DMS114 treated with DMSO at 0.1 percent for 48 hours (cell line): ENCODE measurements around the gene MCRS1.
A peak's percentile ranks its signal among the peaks of the same experiment; 100 is the strongest.
"Not testable (repeated sequence)": the region's sequence is repeated elsewhere in the genome, so short reads cannot be mapped to it uniquely, and the experiment has no call there.

Experiments
- DNase-seq: peaks from one replicate; lab custom pipeline; 2025; ENCODE audit not compliant: unreplicated experiment; lab: John Stamatoyannopoulos, UW

MCRS1 gene, protein sequence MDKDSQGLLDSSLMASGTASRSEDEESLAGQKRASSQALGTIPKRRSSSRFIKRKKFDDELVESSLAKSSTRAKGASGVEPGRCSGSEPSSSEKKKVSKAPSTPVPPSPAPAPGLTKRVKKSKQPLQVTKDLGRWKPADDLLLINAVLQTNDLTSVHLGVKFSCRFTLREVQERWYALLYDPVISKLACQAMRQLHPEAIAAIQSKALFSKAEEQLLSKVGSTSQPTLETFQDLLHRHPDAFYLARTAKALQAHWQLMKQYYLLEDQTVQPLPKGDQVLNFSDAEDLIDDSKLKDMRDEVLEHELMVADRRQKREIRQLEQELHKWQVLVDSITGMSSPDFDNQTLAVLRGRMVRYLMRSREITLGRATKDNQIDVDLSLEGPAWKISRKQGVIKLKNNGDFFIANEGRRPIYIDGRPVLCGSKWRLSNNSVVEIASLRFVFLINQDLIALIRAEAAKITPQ

DNA sequence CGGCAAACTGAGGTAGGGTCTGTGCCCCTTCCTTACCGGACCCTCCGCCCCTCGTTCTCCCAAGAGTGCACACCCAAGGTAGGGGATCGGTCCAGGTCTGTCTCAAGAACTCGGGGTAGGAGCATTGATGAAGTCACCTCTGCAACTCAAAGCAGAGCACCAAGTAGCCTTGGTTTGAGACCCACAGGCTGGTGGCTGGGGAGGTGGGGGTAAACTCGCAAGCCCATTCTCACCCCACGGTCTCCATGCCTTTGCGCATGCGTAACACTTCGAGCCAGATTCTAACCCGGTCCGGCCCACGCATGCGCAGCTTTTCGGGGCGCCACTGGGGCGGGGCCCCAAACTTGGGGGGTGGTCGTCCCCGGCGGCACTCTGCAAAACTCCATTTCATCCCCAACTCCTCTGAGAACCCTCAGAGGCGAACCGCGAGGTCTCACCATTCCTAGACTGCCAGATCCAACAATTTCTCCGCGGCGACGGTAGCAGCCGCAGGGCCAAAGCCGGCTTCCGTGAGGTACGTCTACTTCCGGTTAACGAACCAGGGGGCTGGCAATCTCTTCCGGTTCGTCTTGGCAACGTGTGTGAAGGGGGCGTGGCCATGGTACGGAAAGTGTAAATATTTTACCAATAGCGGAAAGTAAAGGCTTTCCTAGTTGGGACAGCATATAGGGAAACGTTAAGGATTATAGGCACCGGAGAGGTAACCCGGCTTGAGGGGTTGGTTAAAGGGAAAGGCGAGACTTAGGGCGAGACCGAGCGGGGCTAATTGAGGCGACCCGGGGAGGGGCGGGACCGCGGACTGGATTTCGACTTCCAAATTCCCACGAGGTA, at the start of gene MCRS1:
TSS of gene MCRS1 (minus strand) at position 532 of the 831 bp plus-strand sequence. CDS start 1,411 bp downstream, outside the sequence.
- DNase-seq, result peak; percentile 84

DNA sequence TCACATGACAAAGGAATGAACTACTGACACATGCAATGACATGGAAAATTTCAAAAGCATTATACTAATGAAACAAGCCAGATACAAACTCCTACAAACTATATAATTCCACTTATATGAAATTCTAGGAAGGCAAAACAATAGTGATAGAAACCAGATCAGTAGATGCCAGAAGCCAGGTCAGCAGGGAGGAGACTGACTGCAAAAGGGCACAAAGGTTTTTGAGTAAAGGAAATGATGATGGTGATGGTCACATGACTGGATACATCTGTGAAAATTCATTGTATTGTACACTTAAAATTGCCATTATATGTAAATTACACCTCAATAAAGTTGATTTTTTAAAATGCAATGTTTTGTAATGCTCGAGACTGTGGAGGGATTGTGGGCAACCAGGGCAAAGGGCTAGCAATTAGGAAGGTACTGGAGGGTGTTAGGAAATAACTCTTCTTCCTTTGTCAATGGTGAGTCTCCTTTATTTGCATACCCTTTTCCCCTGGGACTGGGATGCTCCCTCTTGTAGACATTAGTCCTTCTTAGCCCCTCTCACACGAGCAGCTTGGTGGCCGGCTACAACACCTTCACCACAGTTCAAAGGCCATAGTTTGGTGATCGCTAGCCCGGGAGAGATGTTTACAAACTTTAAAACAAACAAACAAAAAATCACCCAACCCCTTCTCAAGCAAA, 48.7 kb upstream of the MCRS1 start:
- no peak for DNase-seq

DNA sequence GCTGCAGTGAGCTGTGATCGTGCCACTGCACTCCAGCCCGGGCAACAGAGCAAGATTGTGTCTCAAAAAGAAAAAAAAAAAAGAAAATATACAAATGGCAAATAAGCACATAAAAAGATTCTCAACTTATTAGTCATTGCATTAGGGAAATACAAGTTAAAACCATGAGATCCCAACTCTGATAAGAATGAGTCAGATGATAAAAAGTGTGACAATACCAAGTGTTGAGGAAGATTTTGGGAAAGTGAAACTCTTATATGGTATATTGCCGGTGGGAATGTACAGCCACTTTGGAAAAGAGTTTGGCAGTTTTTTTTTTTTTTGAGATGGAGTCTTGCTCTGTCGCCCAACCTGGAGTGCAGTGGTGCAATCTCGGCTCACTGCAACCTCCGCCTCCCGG, 47.8 kb upstream of the MCRS1 start:
- DNase-seq, result no peak

DNA sequence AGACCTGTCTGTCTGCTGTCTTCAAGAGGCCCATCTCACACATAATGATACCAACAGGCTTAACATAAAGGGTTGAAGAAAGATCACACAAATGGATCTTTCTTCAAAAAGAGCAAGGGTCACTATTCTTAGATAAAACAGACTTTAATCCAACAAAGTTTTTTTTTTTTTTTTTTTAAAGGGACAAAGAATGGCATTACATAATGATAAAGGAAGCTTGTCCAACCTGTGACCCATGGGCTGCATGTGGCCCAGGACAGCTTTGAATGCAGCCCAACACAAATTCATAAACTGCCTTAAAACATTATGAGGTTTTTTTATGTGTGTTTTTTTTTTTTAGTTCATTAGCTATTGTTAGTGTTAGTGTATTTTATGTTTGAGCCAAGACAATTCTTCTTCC, 44.3 kb upstream of the MCRS1 start:
- no peak for DNase-seq

DNA sequence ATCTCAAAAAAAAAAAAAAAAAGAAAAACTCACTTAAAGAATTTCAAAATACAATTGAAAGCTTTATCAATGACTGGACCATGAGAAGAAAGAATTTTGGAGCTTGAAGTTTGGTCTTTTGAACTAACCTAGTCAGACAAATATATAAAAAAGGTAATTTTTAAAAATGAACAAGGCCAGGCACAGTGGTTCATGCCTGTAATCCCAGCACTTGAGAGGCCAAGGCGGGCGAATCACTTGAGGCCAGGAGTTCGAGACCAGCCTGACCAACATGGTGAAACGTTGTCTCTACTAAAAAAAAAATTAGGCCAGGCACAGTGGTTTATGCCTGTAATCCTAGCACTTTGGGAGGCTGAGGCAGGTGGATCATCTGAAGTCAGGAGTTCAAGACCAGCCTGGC, 42.8 kb upstream of the MCRS1 start:
- DNase-seq, result not testable (repeated sequence)

DNA sequence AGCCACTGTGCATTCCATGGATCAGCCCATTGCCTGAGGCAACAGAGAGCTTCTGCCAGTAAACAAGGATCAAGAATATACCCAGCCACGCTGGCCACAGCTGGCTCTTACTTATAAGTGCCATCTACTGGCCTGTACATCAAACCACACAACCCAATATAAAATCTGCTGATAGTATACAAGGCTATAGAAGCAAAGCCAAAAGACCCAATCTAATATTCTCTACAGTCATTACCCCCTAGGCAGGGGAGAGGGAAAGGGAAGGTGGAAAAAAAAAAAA, 41.9 kb upstream of the MCRS1 start:
- no peak for DNase-seq

DNA sequence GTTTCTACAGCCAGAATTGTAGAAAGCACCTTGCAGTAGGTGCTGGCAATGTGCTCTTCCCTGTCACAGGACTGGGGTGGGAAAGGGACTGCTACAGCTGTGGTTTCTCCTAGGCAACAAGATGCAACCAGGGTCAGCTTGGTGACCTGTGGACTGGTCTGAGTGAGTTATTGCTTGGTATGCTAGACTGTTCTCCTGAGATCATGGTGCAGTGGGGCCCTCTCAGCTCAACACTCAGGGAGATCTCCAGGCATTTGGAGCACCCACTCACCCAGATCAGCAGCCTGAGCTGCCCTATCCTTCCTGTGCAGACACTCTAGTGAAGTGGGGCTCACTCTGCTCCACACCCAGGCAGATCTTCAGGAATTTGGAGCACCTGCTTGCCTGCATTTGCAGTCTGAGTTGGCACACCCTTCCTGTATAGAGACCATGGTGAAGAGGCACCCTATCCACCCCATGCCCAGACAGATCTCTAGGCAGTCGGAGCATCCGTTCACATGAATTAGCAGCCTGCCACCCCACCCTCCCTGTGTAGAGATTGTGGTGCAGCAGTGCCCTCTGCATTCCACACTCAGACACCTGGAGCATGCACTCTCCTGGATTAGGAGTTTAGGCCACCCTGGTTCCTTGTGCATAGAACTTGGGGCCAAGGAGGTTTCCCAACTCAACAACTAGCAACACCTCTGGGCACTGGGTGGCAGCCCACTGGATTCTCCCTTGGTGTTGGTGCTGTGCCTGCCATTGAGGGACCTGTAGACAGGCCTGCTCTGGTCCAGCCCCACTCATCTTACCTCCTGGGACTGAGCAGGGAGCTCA, 41.3 kb upstream of the MCRS1 start:
- no peak for DNase-seq

DNA sequence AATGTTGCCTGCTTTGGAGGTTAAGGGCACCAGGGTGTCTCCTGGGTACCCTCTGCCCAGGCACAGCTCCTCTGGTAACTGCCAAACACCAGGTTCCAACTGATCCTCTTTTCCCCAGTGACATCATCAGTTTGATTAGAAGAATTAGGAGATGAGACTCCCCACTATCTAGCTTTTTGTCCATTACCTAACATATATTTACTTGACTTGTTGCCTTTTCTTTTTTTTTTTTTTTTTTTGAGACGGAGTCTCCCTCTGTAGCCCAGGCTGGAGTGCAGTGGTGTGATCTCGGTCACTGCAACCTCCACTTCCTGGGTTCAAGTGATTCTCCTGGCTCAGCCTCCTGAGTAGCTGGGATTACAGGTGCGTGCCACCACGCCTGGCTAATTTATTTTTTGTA, 37.6 kb upstream of the MCRS1 start, which contains the start of gene FAM186B:
TSS of gene FAM186B (minus strand) at position 101 of the 400 bp plus-strand sequence. CDS start 162 bp downstream, outside the sequence.
- not testable (repeated sequence) for DNase-seq

DNA sequence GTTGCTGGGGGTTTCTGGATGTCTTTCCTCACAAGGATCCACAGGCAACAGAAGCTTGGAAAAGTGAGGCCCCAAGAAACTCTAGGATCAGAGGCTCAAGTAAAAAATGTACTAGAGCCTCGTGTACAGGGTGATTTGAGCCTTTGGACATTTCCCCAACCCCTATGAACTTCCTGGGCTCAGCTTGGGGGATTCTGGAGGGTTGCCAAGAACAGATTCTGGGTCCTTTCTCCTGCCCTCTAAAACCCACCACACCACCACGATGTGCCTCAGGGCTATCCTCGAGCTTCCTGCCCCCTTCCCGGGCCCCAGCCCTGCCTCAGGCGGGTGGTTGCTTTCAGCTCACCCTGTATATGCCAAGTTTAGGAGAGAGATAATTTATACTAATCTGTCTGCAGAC, 36.9 kb upstream of the MCRS1 start:
- DNase-seq, result no peak

DNA sequence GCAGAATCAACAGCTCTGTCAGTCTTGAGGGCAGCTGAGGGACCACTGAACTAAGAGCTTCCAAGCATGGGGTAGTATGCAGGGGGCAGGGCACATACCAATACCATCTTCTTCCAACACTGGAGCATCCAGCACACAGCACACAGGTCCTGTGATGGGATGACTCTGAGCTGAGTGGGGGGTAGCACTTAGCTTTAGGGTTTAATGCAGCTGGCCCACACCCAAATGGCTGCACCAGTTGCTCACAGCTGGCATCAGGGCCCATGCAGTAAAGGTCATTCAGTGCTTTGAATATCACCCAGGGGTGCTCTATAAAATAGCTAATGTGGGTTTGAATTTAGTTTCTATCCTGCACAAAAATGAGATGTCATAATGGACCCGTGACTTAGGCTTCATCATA, 35.8 kb upstream of the MCRS1 start:
- DNase-seq, result no peak

DNA sequence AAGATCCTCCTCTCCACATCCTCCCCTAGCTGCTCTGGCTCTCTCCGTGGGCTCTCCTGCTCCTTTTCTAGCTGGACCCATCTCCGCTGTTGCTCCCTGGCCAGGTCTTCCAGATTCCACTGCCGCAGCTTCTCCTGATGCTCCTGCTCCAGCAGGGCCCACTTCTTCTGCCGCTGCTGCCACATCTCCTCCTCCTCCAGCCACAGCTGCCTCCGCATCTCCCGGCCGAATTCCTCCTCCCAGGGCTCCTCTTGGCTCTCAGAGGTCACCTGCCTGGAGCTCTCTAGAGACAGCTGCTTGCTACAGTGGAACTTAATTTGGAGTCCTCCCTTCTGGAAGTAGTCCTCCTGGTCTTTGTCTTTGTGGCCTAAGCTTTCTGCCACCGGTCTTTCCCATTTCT, 32.0 kb upstream of the MCRS1 start:
- DNase-seq, result no peak

DNA sequence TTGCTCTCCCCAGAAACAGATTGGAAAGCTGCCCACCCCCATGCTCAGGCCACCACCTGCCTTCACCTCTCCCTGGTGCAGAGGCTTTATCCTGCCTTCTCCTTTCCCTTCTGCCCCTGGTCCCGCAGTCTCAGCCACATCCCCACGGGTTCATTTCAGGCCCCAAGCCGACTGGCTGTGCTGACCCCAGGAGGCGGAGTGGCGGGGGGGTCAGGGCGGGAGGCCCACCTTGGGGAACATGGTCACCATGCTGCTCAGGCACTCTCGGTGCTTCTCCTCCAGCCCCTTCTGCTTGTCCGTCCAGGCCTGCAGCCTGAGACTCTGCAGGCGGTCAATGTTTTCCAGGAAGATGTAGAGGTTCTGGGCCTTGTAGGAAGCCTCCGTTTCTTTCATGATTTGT, 30.6 kb upstream of the MCRS1 start:
- no peak for DNase-seq

DNA sequence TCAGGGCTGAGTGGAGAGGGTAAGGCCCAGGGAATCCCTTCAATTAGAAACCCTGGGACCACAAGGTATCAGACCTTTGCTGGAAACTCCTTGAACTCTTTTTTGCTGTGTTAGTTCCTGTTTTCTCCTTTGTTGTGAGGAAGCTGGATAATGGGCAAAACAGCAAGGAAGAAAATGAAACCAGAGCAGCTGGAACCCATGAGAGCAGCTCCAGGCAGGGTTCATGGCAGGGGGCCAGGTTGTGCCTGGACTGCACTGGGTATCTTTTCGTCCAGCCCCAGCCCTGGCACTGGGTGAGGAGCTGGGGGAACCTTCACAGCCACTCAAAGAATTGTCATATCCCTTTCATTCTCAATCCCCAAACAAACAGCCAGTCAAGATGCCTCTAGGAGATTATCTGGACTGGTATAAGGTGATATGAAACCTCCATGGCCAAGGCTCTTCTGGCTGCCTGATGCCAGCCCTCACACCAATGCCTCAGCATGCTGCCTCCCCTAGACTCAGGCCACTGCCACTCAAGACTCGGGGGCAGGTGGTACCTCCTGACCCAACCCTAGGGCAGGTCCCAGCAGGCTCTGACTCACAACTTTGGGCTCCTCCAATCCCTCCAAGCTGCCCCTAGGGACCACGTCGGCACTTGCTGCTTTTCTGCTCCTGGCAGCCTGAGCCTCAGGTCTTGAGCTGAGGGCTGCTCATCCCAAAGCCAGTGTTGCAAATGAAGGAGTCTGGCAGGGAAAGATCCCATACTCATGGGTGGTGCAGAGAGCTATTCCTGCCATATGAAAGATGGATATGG, 21.0 kb upstream of the MCRS1 start:
- no peak for DNase-seq

DNA sequence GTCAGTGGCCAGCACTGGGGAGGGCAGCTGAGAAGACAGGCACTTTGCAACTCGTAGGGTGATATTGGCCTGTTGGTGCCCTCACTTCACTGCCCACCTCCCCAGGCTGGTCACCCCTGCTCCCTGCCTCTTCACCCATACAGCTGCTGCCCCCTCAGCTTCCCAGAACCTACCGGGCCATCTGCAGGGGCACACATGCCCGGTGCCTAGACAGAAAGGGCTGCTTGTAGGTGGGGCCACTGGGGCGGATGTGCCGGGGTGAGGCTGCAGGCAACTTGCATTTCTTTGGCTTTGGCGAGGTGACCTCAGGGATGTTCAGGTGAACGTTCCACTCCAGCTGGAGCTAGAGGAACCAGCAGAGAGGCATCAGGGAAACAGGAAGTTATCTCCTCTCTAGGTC, 20.3 kb upstream of the MCRS1 start:
- no peak for DNase-seq

DNA sequence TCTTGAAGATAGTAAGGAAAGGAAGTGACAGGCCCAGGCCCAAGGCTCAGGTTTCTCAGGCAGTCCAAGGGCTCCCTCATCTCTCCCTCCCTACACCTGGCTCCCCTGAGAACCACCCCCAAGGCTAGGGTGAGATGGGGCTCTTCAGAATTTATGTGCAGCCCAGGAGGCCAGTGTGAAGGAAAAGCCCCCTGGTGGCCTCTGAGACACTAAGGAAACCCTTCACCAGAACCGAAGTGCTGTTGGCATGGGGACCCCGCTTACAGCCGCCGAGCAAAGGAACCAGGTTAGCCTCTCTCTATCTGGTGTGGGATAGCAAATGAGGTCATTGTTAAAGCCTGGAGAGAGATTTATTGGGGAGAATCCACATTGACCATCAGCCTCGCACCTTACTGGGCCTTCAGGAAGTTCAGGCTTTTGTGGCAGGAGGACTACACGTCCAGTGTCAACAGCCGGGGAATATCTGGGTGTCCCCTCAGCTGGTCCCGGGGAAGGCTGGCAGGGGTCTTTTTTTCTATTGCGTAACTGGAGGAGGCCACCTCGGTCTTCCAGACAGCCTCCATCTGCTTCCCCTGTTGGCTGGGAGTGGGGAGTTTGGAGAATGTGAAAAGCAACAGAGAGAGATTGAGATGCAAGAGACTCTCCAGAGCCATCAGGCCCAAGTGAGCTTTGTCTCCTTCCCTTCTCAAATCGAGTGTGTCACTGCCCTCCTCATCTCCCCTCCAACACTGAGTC, 19.4 kb upstream of the MCRS1 start:
- DNase-seq, result no peak

DNA sequence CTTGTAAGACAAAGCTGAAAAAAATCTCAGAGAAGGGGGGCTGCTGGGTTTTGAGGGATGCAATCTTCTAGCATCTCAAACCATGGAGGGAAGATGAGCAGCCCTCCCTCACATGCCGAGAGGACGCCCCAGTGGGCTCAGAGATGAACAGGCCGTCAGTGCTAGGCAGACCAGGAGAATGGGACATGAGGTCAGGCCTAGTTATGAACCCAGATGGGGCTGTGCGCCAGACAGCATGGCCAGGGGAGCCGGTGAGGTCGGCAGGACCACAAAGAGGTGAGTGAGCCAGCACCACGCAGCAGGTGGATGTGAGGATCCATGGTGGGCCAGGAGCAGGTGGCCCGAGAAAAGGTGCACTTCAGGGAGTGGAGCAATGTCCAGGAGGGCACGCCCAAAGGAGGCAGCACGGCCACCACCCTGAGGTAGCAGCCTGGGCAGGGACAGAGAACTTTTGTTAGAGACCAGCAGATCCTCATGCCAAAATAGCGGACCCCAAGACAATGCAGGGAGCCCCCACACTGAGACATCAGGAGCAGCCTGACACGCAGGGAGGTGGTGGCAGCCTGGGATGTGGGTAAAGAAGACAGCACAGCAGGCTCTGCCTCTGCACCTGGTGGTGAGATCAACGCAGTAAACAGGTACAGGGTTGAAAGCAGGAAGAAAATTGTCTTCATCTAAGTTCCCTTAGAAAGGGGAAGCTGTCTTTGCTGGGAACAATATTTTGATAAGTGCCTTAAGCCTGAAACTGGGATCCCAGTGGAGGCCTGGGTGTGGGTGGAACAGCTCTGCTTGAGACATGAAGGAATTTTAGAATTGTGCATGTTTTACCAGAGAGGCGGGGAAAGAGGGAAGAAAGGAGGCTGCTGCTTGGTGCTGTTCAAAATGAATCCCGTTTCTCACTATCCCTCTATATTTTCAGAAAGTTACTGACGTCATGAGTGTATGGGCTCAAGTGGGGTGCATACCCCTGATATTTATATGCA, 17.8 kb upstream of the MCRS1 start:
- DNase-seq, result no peak

DNA sequence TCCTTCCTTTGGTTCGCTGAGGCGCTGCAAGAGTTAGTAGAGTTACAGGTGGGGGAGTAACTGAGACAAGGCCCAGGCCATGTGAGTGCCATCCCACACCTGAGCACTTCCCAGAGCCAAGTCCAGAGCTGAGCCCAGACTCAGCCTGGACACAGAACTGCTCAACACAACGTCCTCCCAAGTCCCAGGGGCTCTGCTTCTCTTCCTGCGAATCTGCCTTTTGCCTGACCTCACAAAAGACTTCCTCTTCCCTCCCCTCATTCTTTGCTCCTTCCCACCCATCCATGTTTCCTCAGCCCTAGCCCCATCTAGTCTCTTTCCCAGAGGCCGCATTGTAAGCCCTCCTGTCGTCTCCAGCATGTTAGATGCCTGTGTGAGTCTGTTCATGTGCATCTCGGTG, 16.6 kb upstream of the MCRS1 start:
- no peak for DNase-seq
